Mesodermal cell (in vitro differentiated cells): Measurements from ENCODE around the gene LPCAT2.
A peak's percentile ranks its signal among the peaks of the same experiment; 100 is the strongest.

ENCODE experiments used
- H3K27ac ChIP-seq: 2 replicates; pipeline ENCODE4 v1.7.0; 2013; ENCODE audit warnings: mild to moderate bottlenecking, low read depth, low read length, moderate library complexity; ENCODE audit not compliant: severe bottlenecking
- H3K36me3 ChIP-seq: 2 replicates; pipeline ENCODE4 v1.7.1; 2013; ENCODE audit warnings: mild to moderate bottlenecking, low read length, moderate library complexity; ENCODE audit not compliant: control insufficient read depth, insufficient read depth
- H3K4me1 ChIP-seq: one replicate; pipeline ENCODE4 v1.7.1; 2013; ENCODE audit warnings: mild to moderate bottlenecking, low read length; ENCODE audit not compliant: insufficient read depth, control insufficient read depth, poor library complexity, severe bottlenecking
- H3K4me3 ChIP-seq: 2 replicates; pipeline ENCODE4 v1.7.0; 2013; ENCODE audit warnings: low read length, control low read depth, mild to moderate bottlenecking; ENCODE audit not compliant: insufficient read depth, poor library complexity, severe bottlenecking; ENCODE audit errors: extremely low read depth
- H3K9me3 ChIP-seq: 2 replicates; pipeline ENCODE4 v1.7.1; 2013; ENCODE audit warnings: mild to moderate bottlenecking, low read length, moderate library complexity; ENCODE audit not compliant: control insufficient read depth
- WGBS, 2 experiments: methylation state at CpG; one replicate each; pipeline ENCODE4 v1.1.5; 2013; ENCODE audit warnings: missing lambda C conversion rate in 2 of 2; ENCODE audit not compliant: insufficient coverage in 2 of 2; 5-methylcytosine and 5-hydroxymethylcytosine counted together

The LPCAT2 gene

GRCh38 chr16:55482056-55482455 lies 26.8 kb upstream of the LPCAT2 start:
- Histone ChIP-seq H3K4me3 (peak overlapping the region; percentile 96), H3K4me1 (peaks cover 43% of the 10 kb centered on the region), H3K27ac (no peak overlapping the region), H3K36me3 (peaks cover 60% of the 10 kb centered on the region), H3K9me3 (no peaks in the 10 kb centered on the region)
- 90 to 100% methylated on average over 1 of the region's 2 CpGs for WGBS, 2 experiments

DNA sequence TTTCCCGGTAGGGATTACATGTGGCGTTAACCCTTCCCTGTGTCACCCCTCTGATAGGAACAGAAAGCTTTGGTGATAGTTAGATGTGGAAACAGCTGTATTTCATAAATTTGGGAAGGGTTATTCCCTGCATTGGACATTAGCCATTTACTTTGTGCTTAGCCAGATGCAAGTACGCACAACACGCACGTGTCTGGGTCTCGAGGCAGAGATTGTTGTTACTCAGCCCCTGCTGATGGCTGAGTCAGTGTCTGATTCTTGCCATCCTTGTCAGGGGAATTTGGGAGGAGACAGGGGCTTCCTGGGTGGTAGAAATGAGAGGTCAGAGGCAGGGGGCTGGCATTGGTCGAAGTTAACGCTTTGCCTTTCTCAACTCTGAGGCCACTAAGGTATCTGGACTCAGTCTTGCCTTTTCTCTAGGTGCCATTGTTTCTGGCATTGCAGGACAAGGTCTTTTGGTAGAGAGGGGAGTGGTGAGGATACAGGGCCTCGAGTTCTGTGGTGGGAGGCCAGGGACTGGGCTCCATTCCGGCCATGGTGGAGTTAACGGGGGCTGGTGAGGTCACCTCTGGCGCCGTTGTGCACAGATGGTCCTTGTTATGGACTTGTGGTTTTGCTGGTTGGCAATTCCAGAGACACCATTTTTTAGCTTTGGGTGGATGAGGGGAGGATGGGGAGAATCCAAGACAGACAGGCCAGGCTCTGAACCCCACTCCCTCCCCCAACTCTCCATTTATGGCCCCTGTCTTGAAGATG lies 21.6 kb upstream of the LPCAT2 start:
- H3K36me3 ChIP-seq = peaks cover 99% of the 10 kb centered on the region
- H3K4me1 ChIP-seq = peaks cover 19% of the 10 kb centered on the region
- 95 to 96% methylated on average over 7 to 13 of the region's 13 CpGs for WGBS, 2 experiments
- no peak overlapping the region for H3K4me3 ChIP-seq
- no peak overlapping the region for H3K27ac ChIP-seq
- no peaks in the 10 kb centered on the region for H3K9me3 ChIP-seq

DNA sequence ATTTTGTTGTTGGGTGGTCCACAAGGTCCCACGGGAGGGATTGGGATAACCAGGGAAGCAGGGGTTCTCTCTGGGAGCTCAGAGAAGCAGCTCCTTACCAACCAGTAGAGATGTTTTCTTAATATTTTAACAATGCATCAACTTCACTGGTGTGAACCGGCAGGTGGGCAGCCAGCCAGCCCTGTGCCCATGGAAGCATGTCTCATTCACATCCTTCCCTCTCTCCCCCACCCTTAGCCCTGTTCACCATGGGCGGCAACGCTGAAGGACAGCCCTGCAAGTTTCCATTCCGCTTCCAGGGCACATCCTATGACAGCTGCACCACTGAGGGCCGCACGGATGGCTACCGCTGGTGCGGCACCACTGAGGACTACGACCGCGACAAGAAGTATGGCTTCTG lies 20.6 kb upstream of the LPCAT2 start:
- no peak overlapping the region for H3K4me3 ChIP-seq
- no peak overlapping the region for H3K27ac ChIP-seq
- no peaks in the 10 kb centered on the region for H3K9me3 ChIP-seq
- WGBS, 2 experiments = 98 to 100% methylated on average over 10 to 11 of the region's 12 CpGs
- peaks cover 99% of the 10 kb centered on the region for H3K36me3 ChIP-seq
- peaks cover 19% of the 10 kb centered on the region for H3K4me1 ChIP-seq

DNA sequence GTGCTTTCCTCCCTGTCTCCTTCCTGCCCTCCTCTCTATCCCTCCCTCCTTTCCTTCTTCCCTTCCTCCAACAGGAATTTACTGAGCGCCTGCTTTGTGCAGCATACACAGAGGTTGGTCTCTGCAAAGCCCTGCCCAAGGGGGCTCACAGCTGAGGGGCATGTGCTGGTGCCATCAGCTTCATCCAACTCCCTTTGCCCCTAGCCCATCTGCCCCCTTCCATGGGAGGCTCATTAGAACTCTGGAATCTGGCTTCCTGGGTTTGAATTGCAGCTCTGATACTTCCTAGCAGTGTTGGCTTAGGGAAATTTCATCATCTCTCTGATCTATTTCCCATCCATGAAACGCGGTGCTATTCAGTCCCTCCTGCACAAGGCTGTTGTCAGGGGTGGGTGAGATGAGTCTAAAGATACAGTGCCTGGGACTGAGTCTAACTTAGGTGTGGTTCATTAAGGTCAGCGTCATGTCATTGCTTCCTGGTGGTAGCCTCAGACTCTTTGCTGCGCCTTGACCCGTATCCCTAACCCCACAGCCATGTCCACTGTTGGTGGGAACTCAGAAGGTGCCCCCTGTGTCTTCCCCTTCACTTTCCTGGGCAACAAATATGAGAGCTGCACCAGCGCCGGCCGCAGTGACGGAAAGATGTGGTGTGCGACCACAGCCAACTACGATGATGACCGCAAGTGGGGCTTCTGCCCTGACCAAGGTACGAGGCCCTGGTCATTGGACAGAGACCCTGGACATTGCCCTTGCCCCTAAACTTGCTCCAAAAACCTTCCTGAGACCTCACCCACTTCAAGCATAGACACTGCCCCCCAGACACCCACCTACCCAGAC lies 19.5 kb upstream of the LPCAT2 start:
- Histone ChIP-seq H3K36me3 (peaks cover 99% of the 10 kb centered on the region), H3K27ac (no peak overlapping the region), H3K4me3 (no peak overlapping the region), H3K4me1 (peaks cover 22% of the 10 kb centered on the region), H3K9me3 (no peaks in the 10 kb centered on the region)
- 96 to 99% methylated on average over 11 to 14 of the region's 14 CpGs for WGBS, 2 experiments

- Histone ChIP-seq H3K36me3 (peaks cover 99% of the 10 kb centered on the region), H3K4me1 (peaks cover 23% of the 10 kb centered on the region), H3K9me3 (no peaks in the 10 kb centered on the region), H3K27ac (no peak overlapping the region), H3K4me3 (no peak overlapping the region)
- WGBS, 2 experiments = 100% methylated on average over 1 to 2 of the region's 2 CpGs
These were observed 19.0 kb upstream of the LPCAT2 start for GRCh38 chr16:55489956-55490265.

DNA sequence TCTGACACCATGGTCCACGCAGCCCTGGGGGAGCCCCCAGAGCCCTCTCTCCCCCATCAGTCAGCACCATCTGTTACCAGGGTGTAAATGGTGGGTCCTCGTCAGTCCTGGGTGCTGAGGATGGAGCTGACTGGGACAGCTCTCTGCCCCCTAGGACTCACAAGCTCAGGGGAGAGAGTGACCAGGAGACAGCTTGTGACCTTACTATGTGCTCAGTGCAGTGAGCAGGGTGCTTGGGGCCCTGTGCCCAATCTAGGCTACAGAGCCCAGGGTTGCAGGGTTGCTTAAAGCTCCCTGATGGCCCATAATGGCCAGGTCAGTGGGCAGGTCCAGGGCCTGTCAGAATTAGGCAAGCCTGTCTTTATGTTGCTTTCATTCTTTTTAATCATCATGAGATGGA lies 18.6 kb upstream of the LPCAT2 start:
- 100% methylated on average over 1 to 2 of the region's 2 CpGs for WGBS, 2 experiments
- Histone ChIP-seq H3K36me3 (peaks cover 99% of the 10 kb centered on the region), H3K4me1 (peaks cover 26% of the 10 kb centered on the region), H3K9me3 (no peaks in the 10 kb centered on the region), H3K4me3 (no peak overlapping the region), H3K27ac (no peak overlapping the region)

GRCh38 chr16:55491691-55492090 lies 17.2 kb upstream of the LPCAT2 start:
- H3K4me1 ChIP-seq = peaks cover 27% of the 10 kb centered on the region
- WGBS, 2 experiments = 100% methylated on average over 2 to 3 of the region's 7 CpGs
- H3K27ac ChIP-seq = no peak overlapping the region
- peaks cover 98% of the 10 kb centered on the region for H3K36me3 ChIP-seq
- no peak overlapping the region for H3K4me3 ChIP-seq
- no peaks in the 10 kb centered on the region for H3K9me3 ChIP-seq

- H3K9me3 ChIP-seq = no peaks in the 10 kb centered on the region
- no peak overlapping the region for H3K27ac ChIP-seq
- H3K36me3 ChIP-seq = peaks cover 97% of the 10 kb centered on the region
- H3K4me3 ChIP-seq = no peak overlapping the region
- H3K4me1 ChIP-seq = peaks cover 31% of the 10 kb centered on the region
- WGBS, 2 experiments = 91 to 98% methylated on average over 9 to 10 of the region's 10 CpGs
These were observed 16.0 kb upstream of the LPCAT2 start for GRCh38 chr16:55492756-55493380.

DNA sequence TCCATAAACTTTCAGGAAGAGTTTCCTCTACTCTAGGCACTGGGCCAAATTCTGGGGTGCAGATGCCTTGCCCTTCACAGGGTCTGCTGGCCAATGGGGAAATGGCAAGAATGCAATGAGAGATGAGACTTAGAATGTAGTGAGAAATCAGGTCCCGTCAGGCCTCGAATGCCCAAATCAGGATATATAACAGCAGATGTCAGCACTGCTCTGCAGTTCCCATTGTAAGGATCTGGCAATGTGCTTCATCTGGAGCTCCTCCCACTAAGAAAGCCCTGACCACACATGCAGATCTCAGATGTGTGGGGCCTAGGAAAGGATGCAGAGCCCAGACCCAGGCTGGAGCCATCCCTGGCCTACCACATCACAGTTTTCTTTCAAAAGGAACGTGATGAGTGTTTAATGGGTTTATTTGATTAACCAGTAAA lies 13.9 kb upstream of the LPCAT2 start:
- WGBS, 2 experiments = 76 to 85% methylated on average over 2 of the region's 3 CpGs
- no peak overlapping the region for H3K4me3 ChIP-seq
- H3K4me1 ChIP-seq = peaks cover 50% of the 10 kb centered on the region
- H3K9me3 ChIP-seq = no peaks in the 10 kb centered on the region
- H3K36me3 ChIP-seq = peaks cover 90% of the 10 kb centered on the region
- peak overlapping the region; percentile 17 for H3K27ac ChIP-seq

DNA sequence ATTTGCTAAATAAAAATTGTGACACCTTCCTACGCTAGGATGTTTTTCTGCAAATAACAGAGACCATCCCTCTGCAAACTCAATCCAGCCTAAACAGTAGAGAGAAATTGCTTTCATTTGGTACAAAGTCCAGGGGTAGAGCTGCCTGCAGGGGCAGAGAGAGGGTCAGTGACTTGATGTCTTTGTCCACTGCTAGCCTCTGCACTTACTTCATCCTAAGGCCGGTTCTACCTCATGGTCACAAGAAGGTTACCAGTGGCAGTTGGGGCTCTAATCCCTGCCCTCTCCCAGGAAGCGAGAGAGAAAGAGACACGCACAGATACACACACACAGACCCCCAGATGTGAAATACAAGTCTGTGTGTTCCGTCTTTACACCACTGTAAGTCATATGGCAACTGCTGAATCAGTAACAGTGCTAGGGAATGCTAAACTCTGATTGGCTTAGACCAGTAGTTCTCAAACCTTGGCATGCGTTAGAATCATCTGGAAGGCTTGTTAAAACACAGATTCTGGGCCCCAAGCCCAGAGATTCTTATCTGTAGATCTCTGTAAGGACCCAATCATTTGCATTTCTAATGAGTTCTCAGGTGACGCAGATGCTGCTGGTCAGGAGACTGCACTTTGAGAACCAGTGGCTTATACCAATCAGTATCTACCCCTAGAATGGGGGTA lies 13.1 kb upstream of the LPCAT2 start:
- H3K4me1 ChIP-seq = peaks cover 54% of the 10 kb centered on the region
- H3K9me3 ChIP-seq = no peaks in the 10 kb centered on the region
- no peak overlapping the region for H3K4me3 ChIP-seq
- 91 to 92% methylated on average over 4 to 5 of the region's 7 CpGs for WGBS, 2 experiments
- peaks cover 89% of the 10 kb centered on the region for H3K36me3 ChIP-seq
- H3K27ac ChIP-seq = no peak overlapping the region
